GM23248 (cell line): ENCODE data around the gene MRTFB. TPM values are rescaled to one million over a fixed set of nuclear protein-coding genes. Genes with fewer than 3 reads are reported as not detected.

Experiments
- DNase-seq: peaks from one replicate; pipeline ENCODE4 v3.0.0-alpha.2; 2015
- H2AFZ ChIP-seq: fragments of 200-600 bp; sonication (generic); 2 replicates; pipeline ENCODE4 v1.6.1; 2016; ENCODE audit warnings: antibody characterized with exemption
- H3F3A ChIP-seq: fragments of 200-600 bp; sonication (generic); 2 replicates; pipeline ENCODE4 v1.6.1; 2016; ENCODE audit warnings: mild to moderate bottlenecking, antibody characterized with exemption, mixed run types; ENCODE audit not compliant: insufficient read depth
- H3K27ac ChIP-seq: fragments of 200-600 bp; sonication (generic); 2 replicates; pipeline ENCODE4 v1.5.1; 2016; ENCODE audit warnings: mild to moderate bottlenecking
- H3K27me3 ChIP-seq: fragments of 200-600 bp; sonication (generic); replicated peaks from 2 replicates; pipeline ENCODE4 v1.6.1; 2016; ENCODE audit warnings: mild to moderate bottlenecking; ENCODE audit not compliant: insufficient read depth
- H3K36me3 ChIP-seq: fragments of 200-600 bp; sonication (generic); 2 replicates; pipeline ENCODE4 v1.6.1; 2016; ENCODE audit warnings: low read depth, mild to moderate bottlenecking
- H3K4me1 ChIP-seq: fragments of 200-600 bp; sonication (generic); 2 replicates; pipeline ENCODE4 v1.6.1; 2016; ENCODE audit warnings: mild to moderate bottlenecking; ENCODE audit not compliant: insufficient read depth
- H3K4me2 ChIP-seq: fragments of 200-600 bp; sonication (generic); one replicate; pipeline ENCODE4 v1.6.1; 2016; ENCODE audit warnings: mild to moderate bottlenecking; ENCODE audit not compliant: unreplicated experiment
- H3K4me3 ChIP-seq: fragments of 200-600 bp; sonication (generic); 2 replicates; pipeline ENCODE4 v1.5.1; 2016; ENCODE audit warnings: mild to moderate bottlenecking
- H3K79me2 ChIP-seq: fragments of 200-600 bp; sonication (generic); 2 replicates; pipeline ENCODE4 v1.6.1; 2016; ENCODE audit warnings: mild to moderate bottlenecking; ENCODE audit not compliant: insufficient read depth
- H3K9ac ChIP-seq: fragments of 200-600 bp; sonication (generic); 2 replicates; pipeline ENCODE4 v1.6.1; 2016; ENCODE audit warnings: mild to moderate bottlenecking
- H3K9me2 ChIP-seq: fragments of 200-600 bp; sonication (generic); 2 replicates; pipeline ENCODE4 v1.6.1; 2016; ENCODE audit warnings: mixed run types, mild to moderate bottlenecking, moderate library complexity; ENCODE audit not compliant: insufficient read depth
- H3K9me3 ChIP-seq: fragments of 200-600 bp; sonication (generic); one replicate; pipeline ENCODE4 v1.6.1; 2017; ENCODE audit warnings: low read depth
- H4K20me1 ChIP-seq: fragments of 200-600 bp; sonication (generic); 2 replicates; pipeline ENCODE4 v1.6.0; 2016; ENCODE audit not compliant: insufficient read depth
- EZH2 ChIP-seq: fragments of 200-600 bp; sonication (generic); IDR thresholded peaks from 2 replicates; pipeline ENCODE4 v1.6.1; 2018; ENCODE audit warnings: antibody characterized with exemption, mild to moderate bottlenecking; ENCODE audit not compliant: insufficient read depth, poor library complexity, severe bottlenecking
- EZH2phosphoT487 ChIP-seq: fragments of 200-600 bp; sonication (generic); IDR thresholded peaks from 2 replicates; pipeline ENCODE4 v1.6.1; 2018; ENCODE audit warnings: antibody characterized with exemption, moderate library complexity, mild to moderate bottlenecking, low read depth; ENCODE audit not compliant: insufficient read depth
- WGBS, 2 experiments: methylation state at CpG; one replicate each; pipeline ENCODE4 v1.1.6; 2015 to 2017; ENCODE audit warnings: low lambda C conversion rate in 2 of 2, low coverage in 1 of 2; ENCODE audit errors: missing lambda C conversion rate in 2 of 2; 5-methylcytosine and 5-hydroxymethylcytosine counted together
- in situ Hi-C: fragments of 300-500 bp; cut with MboI; formaldehyde crosslinking; loops from 2 replicates; pipeline ENCODE4 v1.15.0; 2020
- polyA plus RNA-seq: library from polyadenylated mRNA; unstranded; fragments of >200 nt; fragmentation: Nextera tagmentation; extraction: Ambion mirVana; gene quantifications from 2 replicates; pipeline ENCODE4 v1.2.1, GENCODE V29; 2016
- total RNA-seq: library from RNA; depleted of rRNA; stranded (reverse); fragments of >200 nt; shearing (Covaris generic); gene quantifications from 2 replicates; pipeline ENCODE4 v1.2.3, GENCODE V29; 2014

Gene MRTFB
- total and polyA plus RNA-seq, 2 experiments from 2014 or later, result 3.1 to 5.1 TPM

- H3F3A ChIP-seq, result no peaks in the 10 kb centered on the region
- H3K4me2 ChIP-seq, result no peak overlapping the region
- no peaks in the 10 kb centered on the region for H3K9me2 ChIP-seq
- no peak overlapping the region for H3K9ac ChIP-seq
- in situ Hi-C loops, result no loop called here
- no peak overlapping the region for H3K4me3 ChIP-seq
- no peaks in the 10 kb centered on the region for H3K36me3 ChIP-seq
- no peak overlapping the region for H3K27ac ChIP-seq
- H3K4me1 ChIP-seq, result no peaks in the 10 kb centered on the region
- no peaks in the 10 kb centered on the region for H3K79me2 ChIP-seq
- no peaks in the 10 kb centered on the region for H4K20me1 ChIP-seq
- no peak for TF ChIP-seq EZH2
- TF ChIP-seq EZH2phosphoT487, result no peak
- no peak overlapping the region for H2AFZ ChIP-seq
- WGBS, 2 experiments, result 7 to 8% methylated on average over 7 of the region's 7 CpGs
- no peaks in the 10 kb centered on the region for H3K27me3 ChIP-seq
- H3K9me3 ChIP-seq, result no peaks in the 10 kb centered on the region
- DNase-seq, result no peak
Measured at GRCh38 chr16:14036889-14037288, 34.2 kb upstream of the MRTFB start.

DNA sequence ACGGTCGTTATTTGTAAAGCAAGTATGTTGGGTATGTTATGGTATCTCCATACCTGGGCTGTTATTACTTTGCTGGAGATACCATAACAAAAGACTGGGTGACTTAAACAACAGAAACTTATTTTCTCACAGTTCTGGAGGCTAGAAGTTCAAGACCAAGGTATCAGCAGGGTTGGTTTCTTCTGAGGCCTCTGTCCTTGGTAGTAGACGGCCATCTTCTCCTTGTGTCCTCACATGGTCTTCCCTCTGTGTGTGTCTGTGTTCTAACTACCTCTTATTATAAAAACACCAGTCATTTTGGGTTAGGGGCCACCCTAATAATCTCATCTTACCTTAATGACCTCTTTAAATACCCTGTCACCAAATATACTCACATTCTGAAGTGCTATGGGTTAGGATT is 33.2 kb upstream of the MRTFB start:
- no peak overlapping the region for H3K9ac ChIP-seq
- no peak overlapping the region for H3K27ac ChIP-seq
- no peaks in the 10 kb centered on the region for H3K9me2 ChIP-seq
- no peaks in the 10 kb centered on the region for H3K36me3 ChIP-seq
- in situ Hi-C loops, result no loop called here
- WGBS, 2 experiments, result 82 to 87% methylated on average over 3 of the region's 3 CpGs
- H3K4me2 ChIP-seq, result no peak overlapping the region
- H2AFZ ChIP-seq, result no peak overlapping the region
- no peaks in the 10 kb centered on the region for H3K4me1 ChIP-seq
- no peaks in the 10 kb centered on the region for H3K9me3 ChIP-seq
- no peak overlapping the region for H3K4me3 ChIP-seq
- no peaks in the 10 kb centered on the region for H3F3A ChIP-seq
- no peaks in the 10 kb centered on the region for H3K79me2 ChIP-seq
- no peaks in the 10 kb centered on the region for H4K20me1 ChIP-seq
- TF ChIP-seq EZH2phosphoT487 (no peak), EZH2 (no peak)
- H3K27me3 ChIP-seq, result no peaks in the 10 kb centered on the region
- DNase-seq, result no peak

- H3K9me3 ChIP-seq, result no peaks in the 10 kb centered on the region
Measured at GRCh38 chr16:14041164-14041563, 30.0 kb upstream of the MRTFB start.

DNA sequence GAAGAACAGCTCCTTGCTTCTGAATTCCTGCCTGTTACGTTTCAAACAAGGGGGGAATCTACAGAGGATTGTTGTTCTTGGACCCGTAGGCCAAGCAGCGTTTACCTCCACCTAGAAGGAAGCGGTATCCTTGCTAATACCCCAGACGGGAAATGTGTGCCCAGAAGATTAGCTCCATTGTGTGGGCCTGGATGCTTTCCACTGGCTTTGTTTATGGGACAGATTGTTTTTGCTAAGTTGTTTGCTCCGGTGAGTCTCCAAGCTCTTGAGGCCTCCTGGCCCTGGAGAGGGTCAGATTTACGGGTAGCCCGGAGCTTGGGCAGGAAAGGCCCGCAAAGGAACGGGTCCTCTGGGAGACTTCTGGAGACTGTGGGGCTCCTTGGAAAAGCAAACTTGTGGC is 28.4 kb upstream of the MRTFB start:
- H3K36me3 ChIP-seq, result no peaks in the 10 kb centered on the region
- TF ChIP-seq EZH2phosphoT487 (no peak), EZH2 (no peak)
- H2AFZ ChIP-seq, result no peak overlapping the region
- no peak overlapping the region for H3K9ac ChIP-seq
- no peaks in the 10 kb centered on the region for H3K27me3 ChIP-seq
- H3F3A ChIP-seq, result no peaks in the 10 kb centered on the region
- in situ Hi-C loops, result no loop called here
- no peak overlapping the region for H3K4me3 ChIP-seq
- no peaks in the 10 kb centered on the region for H3K9me3 ChIP-seq
- H3K4me2 ChIP-seq, result no peak overlapping the region
- H3K27ac ChIP-seq, result no peak overlapping the region
- no peaks in the 10 kb centered on the region for H3K9me2 ChIP-seq
- H3K4me1 ChIP-seq, result no peaks in the 10 kb centered on the region
- no peaks in the 10 kb centered on the region for H4K20me1 ChIP-seq
- WGBS, 2 experiments, result 62 to 64% methylated on average over 10 of the region's 10 CpGs
- no peak for DNase-seq
- no peaks in the 10 kb centered on the region for H3K79me2 ChIP-seq

More at GRCh38 chr16:14041164-14041563, 30.0 kb upstream of the MRTFB start:
- in situ Hi-C loops, result no loop called here
- Histone ChIP-seq H3K79me2 (no peaks in the 10 kb centered on the region), H3K9ac (no peak overlapping the region), H3K36me3 (no peaks in the 10 kb centered on the region), H3K27ac (no peak overlapping the region), H3K9me2 (no peaks in the 10 kb centered on the region), H2AFZ (no peak overlapping the region), H3K27me3 (no peaks in the 10 kb centered on the region), H3F3A (no peaks in the 10 kb centered on the region), H3K4me2 (no peak overlapping the region), H3K4me3 (no peak overlapping the region), H4K20me1 (no peaks in the 10 kb centered on the region), H3K4me1 (no peaks in the 10 kb centered on the region)
- TF ChIP-seq EZH2, result no peak
- no peak for TF ChIP-seq EZH2phosphoT487
- WGBS, 2 experiments, result 90 to 91% methylated on average over 4 of the region's 4 CpGs
- DNase-seq, result no peak

DNA sequence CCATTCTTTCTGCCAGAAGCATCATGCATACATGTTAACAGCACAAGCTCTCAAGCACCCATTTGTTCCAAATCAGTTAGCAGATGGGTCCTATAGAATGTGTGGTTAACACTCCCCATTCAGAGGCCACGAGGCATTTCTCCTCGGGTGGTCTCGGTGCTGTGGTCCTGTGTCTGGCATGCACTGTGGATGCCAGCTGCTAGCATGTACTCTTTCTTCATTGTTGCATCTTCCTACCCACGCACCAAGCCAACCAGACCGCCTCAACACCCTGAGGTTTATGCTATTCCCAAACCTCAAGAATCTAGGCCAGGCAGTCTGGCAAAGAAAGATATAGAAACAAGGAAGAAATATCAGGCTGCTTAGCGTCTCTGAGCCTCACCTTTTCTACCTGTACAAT is 27.8 kb upstream of the MRTFB start:
- H3K4me2 ChIP-seq, result no peak overlapping the region
- H3K36me3 ChIP-seq, result no peaks in the 10 kb centered on the region
- no peaks in the 10 kb centered on the region for H3K79me2 ChIP-seq
- in situ Hi-C loops, result no loop called here
- WGBS, 2 experiments, result 64 to 76% methylated on average over 6 of the region's 6 CpGs
- H3K27me3 ChIP-seq, result no peaks in the 10 kb centered on the region
- H3K4me1 ChIP-seq, result no peaks in the 10 kb centered on the region
- no peak overlapping the region for H3K27ac ChIP-seq
- H3K4me3 ChIP-seq, result no peak overlapping the region
- no peak overlapping the region for H3K9ac ChIP-seq
- H4K20me1 ChIP-seq, result no peaks in the 10 kb centered on the region
- H2AFZ ChIP-seq, result no peak overlapping the region
- no peaks in the 10 kb centered on the region for H3F3A ChIP-seq
- DNase-seq, result no peak
- no peaks in the 10 kb centered on the region for H3K9me2 ChIP-seq
- TF ChIP-seq EZH2, result no peak
- no peak for TF ChIP-seq EZH2phosphoT487
- H3K9me3 ChIP-seq, result no peaks in the 10 kb centered on the region
